DND-41 (cell line): ENCODE data around the gene EIF3A.

Experiments
- ATAC-seq: fragments of 200-7000 bp; cut with Tn5 transposase; 3 replicates; pipeline ENCODE4 v1.9.1; 2021; ENCODE audit warnings: low read depth; ENCODE audit not compliant: insufficient read depth
- DNase-seq: peaks from one replicate; pipeline ENCODE4 v3.0.0-alpha.2; 2020
- H2AFZ ChIP-seq: 2 replicates; pipeline ENCODE4 v1.6.0; 2012; ENCODE audit warnings: low read depth, low read length
- H3K27ac ChIP-seq: 2 replicates; pipeline ENCODE4 v1.5.1; 2012; ENCODE audit warnings: low read length, inconsistent platforms
- H3K27me3 ChIP-seq: fragments of 200-600 bp; sonication (generic); 2 replicates; pipeline ENCODE4 v1.6.0; 2012; ENCODE audit warnings: low read length, mild to moderate bottlenecking, inconsistent platforms; ENCODE audit not compliant: insufficient read depth, poor library complexity
- H3K36me3 ChIP-seq: 2 replicates; pipeline ENCODE4 v1.5.1; 2012; ENCODE audit warnings: low read length, inconsistent platforms; ENCODE audit not compliant: insufficient read depth
- H3K4me1 ChIP-seq: 2 replicates; pipeline ENCODE4 v1.5.1; 2012; ENCODE audit warnings: mild to moderate bottlenecking, low read length; ENCODE audit not compliant: insufficient read depth
- H3K4me2 ChIP-seq: 2 replicates; pipeline ENCODE4 v1.6.0; 2012; ENCODE audit warnings: mild to moderate bottlenecking, moderate library complexity, low read length, inconsistent platforms; ENCODE audit not compliant: insufficient read depth
- H3K4me3 ChIP-seq, 2 experiments: fragments of 200-600 bp in 1 of 2; shearing (Covaris generic) in 1 of 2; 2 replicates each; pipeline ENCODE4 v1.5.1; 2012 to 2016; ENCODE audit warnings: inconsistent platforms in 2 of 2, low read length in 2 of 2, mild to moderate bottlenecking in 2 of 2, low read depth in 1 of 2, moderate library complexity in 1 of 2
- H3K79me2 ChIP-seq: 2 replicates; pipeline ENCODE4 v1.6.0; 2012; ENCODE audit warnings: low read length, inconsistent platforms; ENCODE audit not compliant: insufficient read depth
- H3K9ac ChIP-seq: 2 replicates; pipeline ENCODE4 v1.6.0; 2012; ENCODE audit warnings: low read depth, mild to moderate bottlenecking, inconsistent platforms, low read length, moderate library complexity
- H3K9me3 ChIP-seq: 2 replicates; pipeline ENCODE4 v1.5.1; 2012; ENCODE audit warnings: low read length, moderate library complexity, mild to moderate bottlenecking, inconsistent platforms; ENCODE audit not compliant: insufficient read depth, severe bottlenecking
- H4K20me1 ChIP-seq: 2 replicates; pipeline ENCODE4 v1.6.0; 2012; ENCODE audit warnings: low read length; ENCODE audit not compliant: insufficient read depth
- CTCF ChIP-seq: IDR thresholded peaks from 2 replicates; pipeline ENCODE4 v1.5.1; 2012; ENCODE audit warnings: borderline replicate concordance, low read length, moderate library complexity, mild to moderate bottlenecking; ENCODE audit not compliant: poor library complexity, severe bottlenecking; ENCODE audit errors: extremely low read depth
- EZH2 ChIP-seq: IDR thresholded peaks from 3 replicates; pipeline ENCODE4 v1.6.1; 2012; ENCODE audit warnings: borderline replicate concordance, low read depth, mild to moderate bottlenecking, moderate library complexity, low read length, inconsistent platforms; ENCODE audit not compliant: severe bottlenecking

The EIF3A gene

GRCh38 chr10:118993214-118993613, 87.4 kb downstream of the EIF3A start:
- Histone ChIP-seq H3K27me3 (peaks cover 3% of the 10 kb centered on the region), H3K4me3 (no peak overlapping the region), H2AFZ (no peak overlapping the region), H3K9ac (no peak overlapping the region), H3K9me3 (no peaks in the 10 kb centered on the region), H3K36me3 (no peaks in the 10 kb centered on the region), H3K4me2 (no peak overlapping the region), H4K20me1 (no peaks in the 10 kb centered on the region), H3K79me2 (no peaks in the 10 kb centered on the region), H3K27ac (no peak overlapping the region), H3K4me1 (no peaks in the 10 kb centered on the region)
- DNase-seq (no peak), ATAC-seq (no peak)
- no peak for TF ChIP-seq CTCF
- no peak for TF ChIP-seq EZH2

GRCh38 chr10:118992496-118992895, 88.1 kb downstream of the EIF3A start:
- no peaks in the 10 kb centered on the region for H3K4me1 ChIP-seq
- H3K4me2 ChIP-seq: no peak overlapping the region
- no peak overlapping the region for H2AFZ ChIP-seq
- no peaks in the 10 kb centered on the region for H4K20me1 ChIP-seq
- peaks cover 3% of the 10 kb centered on the region for H3K27me3 ChIP-seq
- no peak overlapping the region for H3K27ac ChIP-seq
- H3K36me3 ChIP-seq: no peaks in the 10 kb centered on the region
- no peaks in the 10 kb centered on the region for H3K79me2 ChIP-seq
- no peak overlapping the region for H3K9ac ChIP-seq
- ATAC-seq: no peak
- no peaks in the 10 kb centered on the region for H3K9me3 ChIP-seq
- H3K4me3 ChIP-seq: no peak overlapping the region
- TF ChIP-seq CTCF: no peak
- no peak for TF ChIP-seq EZH2
- no peak for DNase-seq

- Histone ChIP-seq H3K36me3 (no peaks in the 10 kb centered on the region), H3K9me3 (peaks cover 8% of the 10 kb centered on the region), H3K79me2 (no peaks in the 10 kb centered on the region), H2AFZ (no peak overlapping the region), H3K4me2 (no peak overlapping the region), H3K4me3 (no peak overlapping the region), H3K9ac (no peak overlapping the region), H3K4me1 (no peaks in the 10 kb centered on the region), H3K27ac (no peak overlapping the region), H4K20me1 (no peaks in the 10 kb centered on the region), H3K27me3 (peaks cover 3% of the 10 kb centered on the region)
- DNase-seq: no peak
- TF ChIP-seq CTCF (no peak), EZH2 (no peak)
- no peak for ATAC-seq
Measured at GRCh38 chr10:118990326-118990725, 90.3 kb downstream of the EIF3A start.
